SK-N-SH treated with all-trans-retinoic acid at 6 μM for 48 hours (cell line): ENCODE measurements around the gene NFE2L1.

Experiments used
- ATAC-seq: fragments of 200-7000 bp; cut with Tn5 transposase; 3 replicates; pipeline ENCODE4 v1.9.1; 2020; ENCODE audit warnings: mild to moderate bottlenecking, moderate library complexity
- ARNTL ChIP-seq: fragments of 450-650 bp; formaldehyde crosslinking; IDR thresholded peaks from 2 replicates; pipeline ENCODE4 v1.5.0; 2020; ENCODE audit warnings: low read depth, mild to moderate bottlenecking, moderate library complexity, borderline replicate concordance
- BACH2 ChIP-seq: fragments of 250-450 bp; sonication (Bioruptor Pico); IDR thresholded peaks from 2 replicates; pipeline ENCODE4 v1.9.0; 2021; ENCODE audit warnings: mild to moderate bottlenecking, borderline replicate concordance
- CSDC2 ChIP-seq: fragments of 250-450 bp; sonication (Bioruptor Pico); IDR thresholded peaks from 2 replicates; pipeline ENCODE4 v1.5.0; 2020; ENCODE audit warnings: mild to moderate bottlenecking, moderate library complexity
- ESRRG ChIP-seq: fragments of 250-450 bp; sonication (Bioruptor Pico); IDR thresholded peaks from 2 replicates; pipeline ENCODE4 v1.6.1; 2021; ENCODE audit warnings: mild to moderate bottlenecking
- GLIS3 ChIP-seq: fragments of 250-450 bp; sonication (Bioruptor Pico); IDR thresholded peaks from 2 replicates; pipeline ENCODE4 v1.5.0; 2020; ENCODE audit warnings: mild to moderate bottlenecking, moderate library complexity
- OSR1 ChIP-seq: fragments of 250-450 bp; sonication (Bioruptor Pico); IDR thresholded peaks from 2 replicates; pipeline ENCODE4 v1.8.0; 2022; ENCODE audit warnings: moderate library complexity, mild to moderate bottlenecking, inconsistent platforms
- PPARA ChIP-seq: fragments of 250-450 bp; sonication (Bioruptor Pico); IDR thresholded peaks from 2 replicates; pipeline ENCODE4 v1.5.0; 2020; ENCODE audit warnings: mild to moderate bottlenecking, borderline replicate concordance
- RARB ChIP-seq: fragments of 250-450 bp; sonication (Bioruptor Pico); IDR thresholded peaks from 2 replicates; pipeline ENCODE4 v1.8.0; 2021; ENCODE audit warnings: mild to moderate bottlenecking, moderate library complexity
- SNAI2 ChIP-seq: fragments of 250-450 bp; sonication (Bioruptor Pico); IDR thresholded peaks from 2 replicates; pipeline ENCODE4 v1.5.0; 2020; ENCODE audit warnings: mild to moderate bottlenecking, moderate library complexity
- TCF4 ChIP-seq: fragments of 250-450 bp; sonication (Bioruptor Pico); IDR thresholded peaks from 2 replicates; pipeline ENCODE4 v1.8.0; 2021; ENCODE audit warnings: mild to moderate bottlenecking, moderate library complexity, borderline replicate concordance
- TOX ChIP-seq: fragments of 250-450 bp; sonication (Bioruptor Pico); IDR thresholded peaks from 2 replicates; pipeline ENCODE4 v1.8.0; 2021; ENCODE audit warnings: mild to moderate bottlenecking, moderate library complexity, borderline replicate concordance
- ZC3H10 ChIP-seq: fragments of 250-450 bp; sonication (Bioruptor Pico); IDR thresholded peaks from 2 replicates; pipeline ENCODE4 v1.5.1; 2021; ENCODE audit warnings: mild to moderate bottlenecking, moderate library complexity
- ZFP3 ChIP-seq: fragments of 250-450 bp; sonication (Bioruptor Pico); IDR thresholded peaks from 2 replicates; pipeline ENCODE4 v1.5.0; 2020; ENCODE audit warnings: mild to moderate bottlenecking, moderate library complexity
- ZFP30 ChIP-seq: fragments of 450-650 bp; formaldehyde crosslinking; IDR thresholded peaks from 2 replicates; pipeline ENCODE4 v1.5.0; 2022; ENCODE audit warnings: mild to moderate bottlenecking, moderate library complexity
- ZNF565 ChIP-seq: fragments of 450-650 bp; formaldehyde crosslinking; conservative IDR thresholded peaks from 2 replicates; pipeline ENCODE4 v1.5.0; 2020; ENCODE audit warnings: low read depth, mild to moderate bottlenecking, moderate library complexity
- ZNF70 ChIP-seq: fragments of 450-650 bp; formaldehyde crosslinking; IDR thresholded peaks from 2 replicates; pipeline ENCODE4 v1.5.0; 2020; ENCODE audit warnings: mild to moderate bottlenecking, moderate library complexity
- ZNF8 ChIP-seq: fragments of 450-650 bp; formaldehyde crosslinking; IDR thresholded peaks from 2 replicates; pipeline ENCODE4 v1.5.0; 2020; ENCODE audit warnings: mild to moderate bottlenecking, moderate library complexity
- TF ChIP-seq, protein P1 (sequence below): fragments of 250-450 bp; sonication (Bioruptor Pico); IDR thresholded peaks from 2 replicates; pipeline ENCODE4 v1.8.0; 2020; ENCODE audit warnings: mild to moderate bottlenecking, moderate library complexity, borderline replicate concordance
- TF ChIP-seq, protein P2 (sequence below): fragments of 250-450 bp; sonication (Bioruptor Pico); IDR thresholded peaks from 2 replicates; pipeline ENCODE4 v1.8.0; 2021; ENCODE audit warnings: low read depth, mild to moderate bottlenecking, moderate library complexity, borderline replicate concordance
- TF ChIP-seq, protein P3 (sequence below): fragments of 250-450 bp; sonication (Bioruptor Pico); IDR thresholded peaks from 2 replicates; pipeline ENCODE4 v1.5.0; 2020; ENCODE audit warnings: mild to moderate bottlenecking, moderate library complexity
- TF ChIP-seq, protein P4 (sequence below): fragments of 250-450 bp; sonication (Bioruptor Pico); IDR thresholded peaks from 2 replicates; pipeline ENCODE4 v1.5.1; 2021; ENCODE audit warnings: mild to moderate bottlenecking, moderate library complexity
- TF ChIP-seq, protein P5 (sequence below): fragments of 250-450 bp; sonication (Bioruptor Pico); IDR thresholded peaks from 2 replicates; pipeline ENCODE4 v1.5.1; 2020; ENCODE audit warnings: low read depth, mild to moderate bottlenecking, moderate library complexity

The NFE2L1 gene

DNA sequence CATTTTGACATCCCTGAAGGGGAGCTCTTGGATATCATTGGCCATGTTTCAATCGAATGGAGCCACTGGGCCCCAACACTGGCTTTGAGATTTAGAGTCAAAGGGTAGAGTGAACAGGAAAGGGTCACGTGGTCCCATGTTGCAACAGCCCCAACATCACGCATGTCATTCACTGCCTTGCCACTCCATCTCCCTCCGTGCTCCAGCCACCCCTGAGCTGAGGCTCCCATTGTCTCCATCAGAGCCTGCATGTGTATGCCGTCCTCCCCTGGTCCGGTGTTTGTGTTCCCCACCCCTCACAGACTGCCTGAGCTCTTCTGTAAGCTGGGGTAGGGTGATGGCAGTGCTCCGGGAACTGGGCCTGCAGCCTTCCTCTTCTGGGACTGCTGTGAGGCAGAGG is 12.1 kb downstream of the NFE2L1 start:
- TF ChIP-seq ZFP30 (CRISPR knock-in tag) (no peak), OSR1 (no peak), BACH2 (CRISPR knock-in tag) (no peak)
- no peak for ATAC-seq

DNA sequence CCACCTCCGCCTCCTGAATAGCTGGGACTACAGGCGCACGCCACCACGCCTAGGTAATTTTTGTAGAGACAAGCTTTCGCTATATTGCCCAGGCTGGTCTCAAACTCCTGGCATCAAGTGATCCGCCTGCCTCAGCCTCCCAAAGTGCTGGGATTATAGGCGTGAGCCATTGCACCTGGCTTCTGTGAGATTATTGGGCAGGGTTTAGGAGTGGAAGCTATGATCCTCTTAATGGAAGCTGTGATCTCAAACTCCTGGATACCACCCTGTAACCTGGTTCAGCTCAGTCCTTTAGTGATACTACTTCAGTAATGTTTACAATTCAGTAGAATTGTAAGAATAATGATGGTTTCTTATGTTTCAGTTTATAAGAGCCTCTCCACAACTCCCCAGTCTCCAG is 14.1 kb downstream of the NFE2L1 start:
- ATAC-seq, result no peak
- TF ChIP-seq OSR1, result no peak
- TF ChIP-seq, protein P1, sequence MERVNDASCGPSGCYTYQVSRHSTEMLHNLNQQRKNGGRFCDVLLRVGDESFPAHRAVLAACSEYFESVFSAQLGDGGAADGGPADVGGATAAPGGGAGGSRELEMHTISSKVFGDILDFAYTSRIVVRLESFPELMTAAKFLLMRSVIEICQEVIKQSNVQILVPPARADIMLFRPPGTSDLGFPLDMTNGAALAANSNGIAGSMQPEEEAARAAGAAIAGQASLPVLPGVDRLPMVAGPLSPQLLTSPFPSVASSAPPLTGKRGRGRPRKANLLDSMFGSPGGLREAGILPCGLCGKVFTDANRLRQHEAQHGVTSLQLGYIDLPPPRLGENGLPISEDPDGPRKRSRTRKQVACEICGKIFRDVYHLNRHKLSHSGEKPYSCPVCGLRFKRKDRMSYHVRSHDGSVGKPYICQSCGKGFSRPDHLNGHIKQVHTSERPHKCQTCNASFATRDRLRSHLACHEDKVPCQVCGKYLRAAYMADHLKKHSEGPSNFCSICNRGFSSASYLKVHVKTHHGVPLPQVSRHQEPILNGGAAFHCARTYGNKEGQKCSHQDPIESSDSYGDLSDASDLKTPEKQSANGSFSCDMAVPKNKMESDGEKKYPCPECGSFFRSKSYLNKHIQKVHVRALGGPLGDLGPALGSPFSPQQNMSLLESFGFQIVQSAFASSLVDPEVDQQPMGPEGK (CRISPR knock-in tag), result no peak
- TF ChIP-seq, protein P2, sequence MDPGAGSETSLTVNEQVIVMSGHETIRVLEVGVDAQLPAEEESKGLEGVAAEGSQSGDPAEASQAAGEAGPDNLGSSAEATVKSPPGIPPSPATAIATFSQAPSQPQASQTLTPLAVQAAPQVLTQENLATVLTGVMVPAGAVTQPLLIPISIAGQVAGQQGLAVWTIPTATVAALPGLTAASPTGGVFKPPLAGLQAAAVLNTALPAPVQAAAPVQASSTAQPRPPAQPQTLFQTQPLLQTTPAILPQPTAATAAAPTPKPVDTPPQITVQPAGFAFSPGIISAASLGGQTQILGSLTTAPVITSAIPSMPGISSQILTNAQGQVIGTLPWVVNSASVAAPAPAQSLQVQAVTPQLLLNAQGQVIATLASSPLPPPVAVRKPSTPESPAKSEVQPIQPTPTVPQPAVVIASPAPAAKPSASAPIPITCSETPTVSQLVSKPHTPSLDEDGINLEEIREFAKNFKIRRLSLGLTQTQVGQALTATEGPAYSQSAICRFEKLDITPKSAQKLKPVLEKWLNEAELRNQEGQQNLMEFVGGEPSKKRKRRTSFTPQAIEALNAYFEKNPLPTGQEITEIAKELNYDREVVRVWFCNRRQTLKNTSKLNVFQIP (CRISPR knock-in tag), result no peak
- no peak for TF ChIP-seq SNAI2 (CRISPR knock-in tag)
- TF ChIP-seq, protein P3, sequence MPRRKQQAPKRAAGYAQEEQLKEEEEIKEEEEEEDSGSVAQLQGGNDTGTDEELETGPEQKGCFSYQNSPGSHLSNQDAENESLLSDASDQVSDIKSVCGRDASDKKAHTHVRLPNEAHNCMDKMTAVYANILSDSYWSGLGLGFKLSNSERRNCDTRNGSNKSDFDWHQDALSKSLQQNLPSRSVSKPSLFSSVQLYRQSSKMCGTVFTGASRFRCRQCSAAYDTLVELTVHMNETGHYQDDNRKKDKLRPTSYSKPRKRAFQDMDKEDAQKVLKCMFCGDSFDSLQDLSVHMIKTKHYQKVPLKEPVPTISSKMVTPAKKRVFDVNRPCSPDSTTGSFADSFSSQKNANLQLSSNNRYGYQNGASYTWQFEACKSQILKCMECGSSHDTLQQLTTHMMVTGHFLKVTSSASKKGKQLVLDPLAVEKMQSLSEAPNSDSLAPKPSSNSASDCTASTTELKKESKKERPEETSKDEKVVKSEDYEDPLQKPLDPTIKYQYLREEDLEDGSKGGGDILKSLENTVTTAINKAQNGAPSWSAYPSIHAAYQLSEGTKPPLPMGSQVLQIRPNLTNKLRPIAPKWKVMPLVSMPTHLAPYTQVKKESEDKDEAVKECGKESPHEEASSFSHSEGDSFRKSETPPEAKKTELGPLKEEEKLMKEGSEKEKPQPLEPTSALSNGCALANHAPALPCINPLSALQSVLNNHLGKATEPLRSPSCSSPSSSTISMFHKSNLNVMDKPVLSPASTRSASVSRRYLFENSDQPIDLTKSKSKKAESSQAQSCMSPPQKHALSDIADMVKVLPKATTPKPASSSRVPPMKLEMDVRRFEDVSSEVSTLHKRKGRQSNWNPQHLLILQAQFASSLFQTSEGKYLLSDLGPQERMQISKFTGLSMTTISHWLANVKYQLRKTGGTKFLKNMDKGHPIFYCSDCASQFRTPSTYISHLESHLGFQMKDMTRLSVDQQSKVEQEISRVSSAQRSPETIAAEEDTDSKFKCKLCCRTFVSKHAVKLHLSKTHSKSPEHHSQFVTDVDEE, result no peak
- TF ChIP-seq, protein P4, sequence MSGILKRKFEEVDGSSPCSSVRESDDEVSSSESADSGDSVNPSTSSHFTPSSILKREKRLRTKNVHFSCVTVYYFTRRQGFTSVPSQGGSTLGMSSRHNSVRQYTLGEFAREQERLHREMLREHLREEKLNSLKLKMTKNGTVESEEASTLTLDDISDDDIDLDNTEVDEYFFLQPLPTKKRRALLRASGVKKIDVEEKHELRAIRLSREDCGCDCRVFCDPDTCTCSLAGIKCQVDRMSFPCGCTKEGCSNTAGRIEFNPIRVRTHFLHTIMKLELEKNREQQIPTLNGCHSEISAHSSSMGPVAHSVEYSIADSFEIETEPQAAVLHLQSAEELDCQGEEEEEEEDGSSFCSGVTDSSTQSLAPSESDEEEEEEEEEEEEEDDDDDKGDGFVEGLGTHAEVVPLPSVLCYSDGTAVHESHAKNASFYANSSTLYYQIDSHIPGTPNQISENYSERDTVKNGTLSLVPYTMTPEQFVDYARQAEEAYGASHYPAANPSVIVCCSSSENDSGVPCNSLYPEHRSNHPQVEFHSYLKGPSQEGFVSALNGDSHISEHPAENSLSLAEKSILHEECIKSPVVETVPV (CRISPR knock-in tag), result no peak
- no peak for TF ChIP-seq ZFP30 (CRISPR knock-in tag)
- no peak for TF ChIP-seq PPARA (CRISPR knock-in tag)
- TF ChIP-seq ZNF70 (CRISPR knock-in tag), result no peak
- TF ChIP-seq ZNF8 (CRISPR knock-in tag), result no peak
- TF ChIP-seq ARNTL (CRISPR knock-in tag), result no peak
- TF ChIP-seq GLIS3 (CRISPR knock-in tag), result no peak
- no peak for TF ChIP-seq CSDC2 (CRISPR knock-in tag)
- no peak for TF ChIP-seq TOX (CRISPR knock-in tag)
- TF ChIP-seq ZFP3 (CRISPR knock-in tag), result no peak
- no peak for TF ChIP-seq ZC3H10 (CRISPR knock-in tag)
- TF ChIP-seq TCF4 (CRISPR knock-in tag), result no peak

DNA sequence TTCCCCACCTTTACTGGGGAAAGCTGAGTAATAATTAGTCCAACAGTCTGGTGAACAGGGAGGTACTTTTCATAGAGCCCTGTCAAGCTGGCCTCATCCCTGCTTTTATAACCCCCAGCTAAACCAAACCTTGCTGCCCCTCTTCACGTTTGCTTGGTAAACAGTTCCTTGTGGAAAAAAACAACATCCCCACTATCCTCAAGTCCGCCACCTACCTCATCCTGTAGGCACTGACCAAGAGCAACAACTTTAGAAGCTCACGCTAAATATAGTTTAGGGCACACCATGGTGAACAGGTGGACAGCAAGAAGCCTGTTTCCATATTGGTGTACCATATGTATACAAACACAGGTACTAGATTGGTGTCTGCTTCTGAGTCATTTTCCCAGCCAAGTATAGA is 16.5 kb downstream of the NFE2L1 start:
- no peak for ATAC-seq
- TF ChIP-seq PPARA (CRISPR knock-in tag) (no peak), TCF4 (CRISPR knock-in tag) (no peak), ESRRG (CRISPR knock-in tag) (no peak), OSR1 (no peak), SNAI2 (CRISPR knock-in tag) (no peak), RARB (CRISPR knock-in tag) (no peak), ZFP30 (CRISPR knock-in tag) (no peak), TOX (CRISPR knock-in tag) (no peak), ZNF565 (CRISPR knock-in tag) (no peak), ZNF8 (CRISPR knock-in tag) (no peak), ZFP3 (CRISPR knock-in tag) (no peak)
- TF ChIP-seq, protein P1 (CRISPR knock-in tag), result no peak
- TF ChIP-seq, protein P4 (CRISPR knock-in tag), result no peak
- TF ChIP-seq, protein P2 (CRISPR knock-in tag), result no peak
- TF ChIP-seq, protein P5, sequence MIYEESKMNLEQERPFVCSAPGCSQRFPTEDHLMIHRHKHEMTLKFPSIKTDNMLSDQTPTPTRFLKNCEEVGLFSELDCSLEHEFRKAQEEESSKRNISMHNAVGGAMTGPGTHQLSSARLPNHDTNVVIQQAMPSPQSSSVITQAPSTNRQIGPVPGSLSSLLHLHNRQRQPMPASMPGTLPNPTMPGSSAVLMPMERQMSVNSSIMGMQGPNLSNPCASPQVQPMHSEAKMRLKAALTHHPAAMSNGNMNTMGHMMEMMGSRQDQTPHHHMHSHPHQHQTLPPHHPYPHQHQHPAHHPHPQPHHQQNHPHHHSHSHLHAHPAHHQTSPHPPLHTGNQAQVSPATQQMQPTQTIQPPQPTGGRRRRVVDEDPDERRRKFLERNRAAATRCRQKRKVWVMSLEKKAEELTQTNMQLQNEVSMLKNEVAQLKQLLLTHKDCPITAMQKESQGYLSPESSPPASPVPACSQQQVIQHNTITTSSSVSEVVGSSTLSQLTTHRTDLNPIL (CRISPR knock-in tag), result no peak
